ENCODE results near the gene ZNF470. TPM values are rescaled to one million over a fixed set of nuclear protein-coding genes. Genes with fewer than 3 reads are reported as not detected.

ZNF470 gene
- total RNA-seq, 1 donor from 2014 or later = 4.3 TPM

DNA sequence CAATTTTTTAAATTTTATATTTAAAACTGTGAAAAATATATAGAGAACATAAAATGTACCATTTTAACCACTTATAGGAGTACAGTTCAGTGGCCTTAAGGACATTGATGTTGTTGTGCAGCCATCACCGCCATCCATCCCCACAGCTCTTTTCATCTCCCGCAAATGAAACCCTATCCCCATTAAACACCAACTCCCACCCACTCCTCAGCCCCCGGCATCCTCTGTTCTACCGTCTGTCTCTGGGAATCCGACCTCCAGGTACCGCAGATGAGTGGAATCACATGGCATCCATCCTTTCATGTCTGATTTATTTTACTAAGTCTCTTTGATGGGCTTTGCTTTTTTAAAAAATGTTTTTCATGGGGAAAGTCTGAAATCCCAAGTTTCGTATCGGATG is 51.9 kb downstream of the ZNF470 start:
- Histone ChIP-seq H3K9me3 (replicated peaks) (peaks cover 93% of the 10 kb centered on the region), H3K36me3 (peaks cover 82% of the 10 kb centered on the region)
- intact Hi-C loops (cut with micrococcal nuclease) = no loop called here

DNA sequence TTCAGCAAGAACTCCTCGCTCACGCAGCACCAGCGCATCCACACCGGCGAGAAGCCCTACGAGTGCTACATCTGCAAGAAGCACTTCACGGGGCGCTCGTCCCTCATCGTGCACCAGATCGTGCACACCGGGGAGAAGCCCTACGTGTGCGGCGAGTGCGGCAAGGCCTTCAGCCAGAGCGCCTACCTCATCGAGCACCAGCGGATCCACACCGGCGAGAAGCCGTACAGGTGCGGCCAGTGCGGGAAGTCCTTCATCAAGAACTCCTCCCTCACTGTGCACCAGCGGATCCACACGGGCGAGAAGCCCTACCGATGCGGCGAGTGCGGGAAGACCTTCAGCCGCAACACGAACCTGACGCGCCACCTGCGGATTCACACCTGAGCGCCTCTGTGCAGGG is 55.1 kb downstream of the ZNF470 start:
- Histone ChIP-seq H3K4me3 (no peak overlapping the region), H3K4me1 (no peaks in the 10 kb centered on the region), H3K36me3 (peaks cover 81% of the 10 kb centered on the region), H3K27ac (replicated peaks) (no peak overlapping the region), H3K9me3 (replicated peaks) (peaks cover 90% of the 10 kb centered on the region), H3K27me3 (ENCODE audit: low read depth) (no peaks in the 10 kb centered on the region)
- no peak for DNase-seq
- TF ChIP-seq, protein P1, sequence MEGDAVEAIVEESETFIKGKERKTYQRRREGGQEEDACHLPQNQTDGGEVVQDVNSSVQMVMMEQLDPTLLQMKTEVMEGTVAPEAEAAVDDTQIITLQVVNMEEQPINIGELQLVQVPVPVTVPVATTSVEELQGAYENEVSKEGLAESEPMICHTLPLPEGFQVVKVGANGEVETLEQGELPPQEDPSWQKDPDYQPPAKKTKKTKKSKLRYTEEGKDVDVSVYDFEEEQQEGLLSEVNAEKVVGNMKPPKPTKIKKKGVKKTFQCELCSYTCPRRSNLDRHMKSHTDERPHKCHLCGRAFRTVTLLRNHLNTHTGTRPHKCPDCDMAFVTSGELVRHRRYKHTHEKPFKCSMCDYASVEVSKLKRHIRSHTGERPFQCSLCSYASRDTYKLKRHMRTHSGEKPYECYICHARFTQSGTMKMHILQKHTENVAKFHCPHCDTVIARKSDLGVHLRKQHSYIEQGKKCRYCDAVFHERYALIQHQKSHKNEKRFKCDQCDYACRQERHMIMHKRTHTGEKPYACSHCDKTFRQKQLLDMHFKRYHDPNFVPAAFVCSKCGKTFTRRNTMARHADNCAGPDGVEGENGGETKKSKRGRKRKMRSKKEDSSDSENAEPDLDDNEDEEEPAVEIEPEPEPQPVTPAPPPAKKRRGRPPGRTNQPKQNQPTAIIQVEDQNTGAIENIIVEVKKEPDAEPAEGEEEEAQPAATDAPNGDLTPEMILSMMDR (IDR thresholded peaks at IDR 0.05; ENCODE audit: borderline replicate concordance) = no peak
- intact Hi-C loops (cut with micrococcal nuclease) = no loop called here

More for the DNA sequence above, 51.9 kb downstream of the ZNF470 start:
- DNase-seq = no peak
- Histone ChIP-seq H3K27ac (replicated peaks) (no peak overlapping the region), H3K27me3 (ENCODE audit: low read depth) (no peaks in the 10 kb centered on the region), H3K4me3 (no peak overlapping the region), H3K4me1 (no peaks in the 10 kb centered on the region)
- TF ChIP-seq, protein P1 (IDR thresholded peaks at IDR 0.05; ENCODE audit: borderline replicate concordance) = no peak

DNA sequence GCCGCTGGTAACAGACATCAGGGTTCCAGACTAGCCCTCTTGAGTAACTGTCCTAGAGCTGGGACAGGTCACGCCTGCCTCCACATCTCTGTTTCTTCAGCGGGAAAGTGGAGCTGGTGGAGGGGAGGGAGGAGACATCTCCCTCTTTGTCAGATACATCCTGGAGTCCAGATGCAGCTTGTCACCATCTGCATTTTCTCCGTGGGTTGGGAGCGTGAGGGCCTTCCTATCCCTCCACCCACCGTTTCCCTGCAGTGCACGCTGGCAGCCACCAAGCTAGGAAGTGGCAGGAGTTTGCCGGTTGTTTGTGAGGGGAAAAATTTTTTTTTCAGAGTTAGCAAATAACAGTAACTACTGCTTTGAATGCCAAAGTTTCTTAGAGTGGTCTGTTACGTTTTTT is 55.7 kb downstream of the ZNF470 start:
- no peaks in the 10 kb centered on the region for H3K27me3 ChIP-seq (ENCODE audit: low read depth)
- H3K9me3 ChIP-seq (replicated peaks) = peaks cover 92% of the 10 kb centered on the region
- TF ChIP-seq, protein P1 (IDR thresholded peaks at IDR 0.05; ENCODE audit: borderline replicate concordance) = no peak
- intact Hi-C loops (cut with micrococcal nuclease) = no loop called here
- H3K27ac ChIP-seq (replicated peaks) = no peak overlapping the region
- H3K4me3 ChIP-seq = no peak overlapping the region
- no peaks in the 10 kb centered on the region for H3K4me1 ChIP-seq
- no peak for DNase-seq
- peaks cover 76% of the 10 kb centered on the region for H3K36me3 ChIP-seq

DNA sequence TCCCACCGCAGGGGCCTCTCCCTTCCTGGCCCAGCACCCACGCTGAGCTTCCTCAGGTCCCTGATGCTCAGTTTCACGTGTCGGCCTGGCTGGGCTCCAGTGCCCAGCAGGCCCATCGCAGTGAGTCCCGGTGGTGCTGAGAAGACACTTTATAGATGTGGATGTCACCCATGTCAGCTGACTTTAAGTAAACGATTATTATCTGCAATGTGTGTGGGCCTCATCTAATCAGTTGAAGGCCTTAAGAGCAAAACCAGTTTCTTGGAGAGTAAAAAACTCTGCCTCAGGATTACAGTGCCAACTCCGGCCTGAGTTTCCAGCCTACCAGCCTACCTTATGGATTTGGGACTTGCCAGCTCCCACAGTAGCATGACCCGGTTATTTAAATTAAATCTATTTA is 58.4 kb downstream of the ZNF470 start:
- H3K4me3 ChIP-seq = no peak overlapping the region
- no peaks in the 10 kb centered on the region for H3K4me1 ChIP-seq
- DNase-seq = no peak
- H3K27ac ChIP-seq (replicated peaks) = no peak overlapping the region
- TF ChIP-seq, protein P1 (IDR thresholded peaks at IDR 0.05; ENCODE audit: borderline replicate concordance) = no peak
- intact Hi-C loops (cut with micrococcal nuclease) = no loop called here
- peaks cover 66% of the 10 kb centered on the region for H3K36me3 ChIP-seq
- H3K27me3 ChIP-seq (ENCODE audit: low read depth) = no peaks in the 10 kb centered on the region
- peaks cover 91% of the 10 kb centered on the region for H3K9me3 ChIP-seq (replicated peaks)

DNA sequence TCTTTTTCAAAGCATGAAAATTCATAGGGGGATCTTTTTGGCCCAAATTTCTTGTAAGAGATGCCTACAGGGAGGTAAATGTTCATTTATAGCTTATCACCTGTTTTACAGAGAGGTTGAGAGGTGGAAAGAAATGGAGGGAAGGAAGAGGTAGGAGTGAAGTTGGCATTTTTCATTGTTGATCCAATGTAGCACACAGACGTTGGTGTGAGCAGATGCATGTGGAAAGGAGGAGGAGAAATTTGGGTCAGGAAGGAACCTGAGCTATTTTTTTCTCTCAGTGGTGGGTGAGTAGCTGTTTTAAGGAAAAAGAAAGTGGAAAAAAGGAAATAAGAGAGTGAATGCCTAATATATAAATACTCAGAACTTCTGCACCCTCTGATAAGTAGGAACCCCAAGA is 65.8 kb downstream of the ZNF470 start:
- Histone ChIP-seq H3K27me3 (ENCODE audit: low read depth) (no peaks in the 10 kb centered on the region), H3K36me3 (peaks cover 28% of the 10 kb centered on the region), H3K9me3 (replicated peaks) (peaks cover 84% of the 10 kb centered on the region), H3K27ac (replicated peaks) (no peak overlapping the region), H3K4me1 (no peaks in the 10 kb centered on the region), H3K4me3 (no peak overlapping the region)
- TF ChIP-seq, protein P1 (IDR thresholded peaks at IDR 0.05; ENCODE audit: borderline replicate concordance) = no peak
- DNase-seq = no peak
- intact Hi-C loops (cut with micrococcal nuclease) = no loop called here

All from left ventricle myocardium inferior (tissue), 1 donor.